Measurements from ENCODE around the gene ADSS1. TPM values are rescaled to one million over a fixed set of nuclear protein-coding genes. Genes with fewer than 3 reads are reported as not detected.

The ADSS1 gene
- total RNA-seq, 1 experiment from 2014 or later: 10.0 TPM

DNA sequence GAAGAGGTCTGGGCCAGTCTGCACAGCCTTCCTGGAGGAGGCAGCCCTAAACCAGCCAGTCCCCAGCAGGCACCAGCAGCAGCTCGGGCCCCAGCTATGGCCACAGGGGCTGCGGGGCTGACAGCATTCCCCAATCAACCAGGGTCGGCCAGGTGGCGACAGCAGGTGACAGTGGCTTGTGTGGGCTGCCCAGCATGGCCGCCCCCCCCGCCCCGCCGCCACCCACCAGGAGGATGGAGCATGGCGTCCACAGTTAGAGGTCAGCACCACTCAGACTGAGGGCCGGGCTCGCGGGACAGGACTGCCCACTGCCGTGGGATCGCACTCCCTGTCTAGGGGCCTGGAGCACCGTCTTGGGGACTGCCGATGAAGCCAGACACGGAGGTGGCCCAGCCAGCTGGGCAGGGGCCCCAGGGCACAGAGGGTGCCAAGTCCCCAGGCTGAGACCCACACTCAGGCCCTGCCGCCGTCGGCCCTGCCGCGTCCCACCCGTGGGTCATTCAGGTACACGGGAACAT, 56.5 kb downstream of the ADSS1 start:
- ChIA-PET POLR2A (no interaction called here), CTCF (interaction anchor here (0.8 to 6.1 kb wide), 5 partner anchors 8 to 46 kb away, joined by 3 to 55 read pairs (median 4); no protein-coding TSS in a partner anchor)
- ATAC-seq (no peak), DNase-seq (ENCODE audit: low spot score) (no peak)
- H3K36me3 Mint-ChIP-seq: peaks cover 2% of the 10 kb centered on the region; the same call in 1 of the 2 replicates
- H3K9me3 Mint-ChIP-seq: no peaks in the 10 kb centered on the region
- H3K4me3 Mint-ChIP-seq: no peak overlapping the region
- no peaks in the 10 kb centered on the region for H3K4me1 Mint-ChIP-seq
- no peaks in the 10 kb centered on the region for H3K27me3 Mint-ChIP-seq (ENCODE audit: low read depth)
- no peak overlapping the region for H3K27ac Mint-ChIP-seq
- TF ChIP-seq FOXK1 (CRISPR knock-in tag; IDR thresholded peaks at IDR 0.05): no peak
- TF ChIP-seq ZNF671 (CRISPR knock-in tag; IDR thresholded peaks at IDR 0.05): no peak
- TF ChIP-seq ESRRA (CRISPR knock-in tag; IDR thresholded peaks at IDR 0.05; ENCODE audit: borderline replicate concordance): no peak
- TF ChIP-seq ARID4B (CRISPR knock-in tag; IDR thresholded peaks at IDR 0.05; ENCODE audit: borderline replicate concordance): no peak
- no peak for TF ChIP-seq NFATC4 (CRISPR knock-in tag; IDR thresholded peaks at IDR 0.05)
- no peak for TF ChIP-seq FOXP1 (CRISPR knock-in tag; IDR thresholded peaks at IDR 0.05; ENCODE audit: borderline replicate concordance)
- TF ChIP-seq NR1H2 (CRISPR knock-in tag; IDR thresholded peaks at IDR 0.05): no peak
- TF ChIP-seq ZNF416 (CRISPR knock-in tag; IDR thresholded peaks at IDR 0.05): no peak
- no peak for TF ChIP-seq ZBTB43 (CRISPR knock-in tag; IDR thresholded peaks at IDR 0.05)
- TF ChIP-seq, protein P1, sequence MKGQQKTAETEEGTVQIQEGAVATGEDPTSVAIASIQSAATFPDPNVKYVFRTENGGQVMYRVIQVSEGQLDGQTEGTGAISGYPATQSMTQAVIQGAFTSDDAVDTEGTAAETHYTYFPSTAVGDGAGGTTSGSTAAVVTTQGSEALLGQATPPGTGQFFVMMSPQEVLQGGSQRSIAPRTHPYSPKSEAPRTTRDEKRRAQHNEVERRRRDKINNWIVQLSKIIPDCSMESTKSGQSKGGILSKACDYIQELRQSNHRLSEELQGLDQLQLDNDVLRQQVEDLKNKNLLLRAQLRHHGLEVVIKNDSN (CRISPR knock-in tag; IDR thresholded peaks at IDR 0.05): no peak
- TF ChIP-seq, protein P2, sequence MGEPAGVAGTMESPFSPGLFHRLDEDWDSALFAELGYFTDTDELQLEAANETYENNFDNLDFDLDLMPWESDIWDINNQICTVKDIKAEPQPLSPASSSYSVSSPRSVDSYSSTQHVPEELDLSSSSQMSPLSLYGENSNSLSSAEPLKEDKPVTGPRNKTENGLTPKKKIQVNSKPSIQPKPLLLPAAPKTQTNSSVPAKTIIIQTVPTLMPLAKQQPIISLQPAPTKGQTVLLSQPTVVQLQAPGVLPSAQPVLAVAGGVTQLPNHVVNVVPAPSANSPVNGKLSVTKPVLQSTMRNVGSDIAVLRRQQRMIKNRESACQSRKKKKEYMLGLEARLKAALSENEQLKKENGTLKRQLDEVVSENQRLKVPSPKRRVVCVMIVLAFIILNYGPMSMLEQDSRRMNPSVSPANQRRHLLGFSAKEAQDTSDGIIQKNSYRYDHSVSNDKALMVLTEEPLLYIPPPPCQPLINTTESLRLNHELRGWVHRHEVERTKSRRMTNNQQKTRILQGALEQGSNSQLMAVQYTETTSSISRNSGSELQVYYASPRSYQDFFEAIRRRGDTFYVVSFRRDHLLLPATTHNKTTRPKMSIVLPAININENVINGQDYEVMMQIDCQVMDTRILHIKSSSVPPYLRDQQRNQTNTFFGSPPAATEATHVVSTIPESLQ (CRISPR knock-in tag; IDR thresholded peaks at IDR 0.05): no peak
- TF ChIP-seq CREB1 (CRISPR knock-in tag; IDR thresholded peaks at IDR 0.05): no peak
- no peak for TF ChIP-seq FOXP4 (CRISPR knock-in tag; IDR thresholded peaks at IDR 0.05)
- no peak for TF ChIP-seq SMAD4 (CRISPR knock-in tag; IDR thresholded peaks at IDR 0.05)
